SU-DHL-6 (cell line): Measurements from ENCODE around the gene ESPN.

ENCODE experiments used
- H2AFZ ChIP-seq: fragments of 200-600 bp; sonication (generic); 2 replicates; pipeline ENCODE4 v1.6.1; 2014; ENCODE audit warnings: low read depth, mild to moderate bottlenecking, moderate library complexity, mixed read lengths, antibody characterized with exemption, low read length; ENCODE audit not compliant: severe bottlenecking
- H3F3A ChIP-seq: fragments of 200-600 bp; shearing (Covaris generic); 2 replicates; pipeline ENCODE4 v1.6.0; 2016; ENCODE audit warnings: antibody characterized with exemption, mild to moderate bottlenecking; ENCODE audit not compliant: insufficient read depth
- H3K27ac ChIP-seq: fragments of 200-600 bp; sonication (generic); 2 replicates; pipeline ENCODE4 v1.5.1; 2016; ENCODE audit warnings: low read depth, mild to moderate bottlenecking, low read length, moderate library complexity, mixed read lengths
- H3K27me3 ChIP-seq: fragments of 200-600 bp; sonication (generic), shearing (Covaris generic); 2 replicates; pipeline ENCODE4 v1.6.0; 2014; ENCODE audit warnings: mild to moderate bottlenecking, low read length
- H3K36me3 ChIP-seq: fragments of 200-600 bp; sonication (generic); 2 replicates; pipeline ENCODE4 v1.6.1; 2014; ENCODE audit warnings: mild to moderate bottlenecking, low read length, mixed read lengths
- H3K4me2 ChIP-seq: fragments of 300-600, 200-600 bp; shearing (Covaris generic), sonication (generic); 2 replicates; pipeline ENCODE4 v1.6.0; 2014; ENCODE audit warnings: low read length, low read depth, mild to moderate bottlenecking; ENCODE audit not compliant: poor library complexity, severe bottlenecking
- H3K4me3 ChIP-seq: fragments of 200-600 bp; sonication (generic); 2 replicates; pipeline ENCODE4 v1.5.1; 2014; ENCODE audit warnings: antibody characterized with exemption, low read length, mild to moderate bottlenecking, mixed read lengths; ENCODE audit not compliant: insufficient read depth, poor library complexity, severe bottlenecking
- H3K79me2 ChIP-seq: fragments of 200-600 bp; sonication (generic); 2 replicates; pipeline ENCODE4 v1.6.1; 2014; ENCODE audit warnings: mild to moderate bottlenecking, low read length, moderate library complexity; ENCODE audit not compliant: insufficient read depth
- H3K9ac ChIP-seq: fragments of 200-600 bp; sonication (generic); 2 replicates; pipeline ENCODE4 v1.7.0; 2014; ENCODE audit warnings: mild to moderate bottlenecking, low read length
- H3K9me2 ChIP-seq: fragments of 200-600 bp; sonication (generic); replicated peaks from 2 replicates; pipeline ENCODE4 v1.6.1; 2014; ENCODE audit warnings: low read length; ENCODE audit not compliant: insufficient read depth
- H3K9me3 ChIP-seq: fragments of 200-600 bp; sonication (generic); 2 replicates; pipeline ENCODE4 v1.6.1; 2014; ENCODE audit warnings: low read length, mixed read lengths; ENCODE audit not compliant: insufficient read depth
- H4K20me1 ChIP-seq: fragments of 200-600 bp; sonication (generic); 2 replicates; pipeline ENCODE4 v1.6.1; 2014; ENCODE audit warnings: low read depth, mild to moderate bottlenecking, antibody characterized with exemption, low read length, moderate library complexity, mixed read lengths
- CTCF ChIP-seq: fragments of 200-600 bp; sonication (generic); IDR thresholded peaks from one replicate; pipeline ENCODE4 v1.5.1; 2017; ENCODE audit warnings: antibody characterized with exemption, mild to moderate bottlenecking, low read length, moderate library complexity; ENCODE audit not compliant: insufficient read depth, poor library complexity, severe bottlenecking
- EZH2phosphoT487 ChIP-seq: fragments of 200-600 bp; sonication (generic), shearing (Covaris generic); conservative IDR thresholded peaks from 2 replicates; pipeline ENCODE4 v1.6.1; 2018; ENCODE audit warnings: mild to moderate bottlenecking, antibody characterized with exemption, low read length, moderate library complexity, mixed read lengths

ESPN gene

GRCh38 chr1:6386371-6386949, 38.1 kb upstream of the ESPN start:
- H3K36me3 ChIP-seq, result no peaks in the 10 kb centered on the region
- H3F3A ChIP-seq, result no peaks in the 10 kb centered on the region
- TF ChIP-seq CTCF (no peak), EZH2phosphoT487 (no peak)
- H4K20me1 ChIP-seq, result no peaks in the 10 kb centered on the region
- H3K4me3 ChIP-seq, result no peak overlapping the region
- H3K79me2 ChIP-seq, result no peaks in the 10 kb centered on the region
- H3K4me2 ChIP-seq, result no peak overlapping the region
- no peaks in the 10 kb centered on the region for H3K9me3 ChIP-seq
- H3K9me2 ChIP-seq, result no peaks in the 10 kb centered on the region
- no peak overlapping the region for H3K27ac ChIP-seq
- no peaks in the 10 kb centered on the region for H3K27me3 ChIP-seq
- no peak overlapping the region for H2AFZ ChIP-seq
- no peak overlapping the region for H3K9ac ChIP-seq

- Histone ChIP-seq H2AFZ (no peak overlapping the region), H3K27ac (no peak overlapping the region), H3K4me2 (no peak overlapping the region), H3K9me3 (no peaks in the 10 kb centered on the region), H3K36me3 (no peaks in the 10 kb centered on the region), H3K4me3 (no peak overlapping the region), H3K9me2 (no peaks in the 10 kb centered on the region), H3K79me2 (no peaks in the 10 kb centered on the region), H3F3A (no peaks in the 10 kb centered on the region), H4K20me1 (no peaks in the 10 kb centered on the region), H3K27me3 (no peaks in the 10 kb centered on the region), H3K9ac (no peak overlapping the region)
- TF ChIP-seq EZH2phosphoT487 (no peak), CTCF (no peak)
Measured at GRCh38 chr1:6389971-6390370, 34.6 kb upstream of the ESPN start.

GRCh38 chr1:6391951-6392808, 32.4 kb upstream of the ESPN start:
- Histone ChIP-seq H3K27me3 (no peaks in the 10 kb centered on the region), H2AFZ (peak overlapping the region; percentile 76), H3F3A (no peaks in the 10 kb centered on the region), H3K9me2 (no peaks in the 10 kb centered on the region), H4K20me1 (no peaks in the 10 kb centered on the region), H3K4me2 (peak overlapping the region; percentile 75), H3K9ac (peak overlapping the region; percentile 61), H3K36me3 (no peaks in the 10 kb centered on the region), H3K9me3 (no peaks in the 10 kb centered on the region), H3K27ac (no peak overlapping the region), H3K4me3 (peak overlapping the region; percentile 61), H3K79me2 (no peaks in the 10 kb centered on the region)
- no peak for TF ChIP-seq CTCF
- no peak for TF ChIP-seq EZH2phosphoT487
